GM20000 (cell line): Measurements from ENCODE around the gene CCN2.
A peak's percentile ranks its signal among the peaks of the same experiment; 100 is the strongest.

ENCODE experiments used
- DNase-seq: peaks from one replicate; pipeline ENCODE4 v3.0.0; 2012; ENCODE audit warnings: low spot score
- TF ChIP-seq, protein P1 (sequence below): IDR thresholded peaks from 2 replicates; pipeline ENCODE4 v1.5.1; 2012; ENCODE audit warnings: mild to moderate bottlenecking, control low read depth; ENCODE audit errors: extremely low read depth, missing control alignments

Gene CCN2, protein sequence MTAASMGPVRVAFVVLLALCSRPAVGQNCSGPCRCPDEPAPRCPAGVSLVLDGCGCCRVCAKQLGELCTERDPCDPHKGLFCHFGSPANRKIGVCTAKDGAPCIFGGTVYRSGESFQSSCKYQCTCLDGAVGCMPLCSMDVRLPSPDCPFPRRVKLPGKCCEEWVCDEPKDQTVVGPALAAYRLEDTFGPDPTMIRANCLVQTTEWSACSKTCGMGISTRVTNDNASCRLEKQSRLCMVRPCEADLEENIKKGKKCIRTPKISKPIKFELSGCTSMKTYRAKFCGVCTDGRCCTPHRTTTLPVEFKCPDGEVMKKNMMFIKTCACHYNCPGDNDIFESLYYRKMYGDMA

DNA sequence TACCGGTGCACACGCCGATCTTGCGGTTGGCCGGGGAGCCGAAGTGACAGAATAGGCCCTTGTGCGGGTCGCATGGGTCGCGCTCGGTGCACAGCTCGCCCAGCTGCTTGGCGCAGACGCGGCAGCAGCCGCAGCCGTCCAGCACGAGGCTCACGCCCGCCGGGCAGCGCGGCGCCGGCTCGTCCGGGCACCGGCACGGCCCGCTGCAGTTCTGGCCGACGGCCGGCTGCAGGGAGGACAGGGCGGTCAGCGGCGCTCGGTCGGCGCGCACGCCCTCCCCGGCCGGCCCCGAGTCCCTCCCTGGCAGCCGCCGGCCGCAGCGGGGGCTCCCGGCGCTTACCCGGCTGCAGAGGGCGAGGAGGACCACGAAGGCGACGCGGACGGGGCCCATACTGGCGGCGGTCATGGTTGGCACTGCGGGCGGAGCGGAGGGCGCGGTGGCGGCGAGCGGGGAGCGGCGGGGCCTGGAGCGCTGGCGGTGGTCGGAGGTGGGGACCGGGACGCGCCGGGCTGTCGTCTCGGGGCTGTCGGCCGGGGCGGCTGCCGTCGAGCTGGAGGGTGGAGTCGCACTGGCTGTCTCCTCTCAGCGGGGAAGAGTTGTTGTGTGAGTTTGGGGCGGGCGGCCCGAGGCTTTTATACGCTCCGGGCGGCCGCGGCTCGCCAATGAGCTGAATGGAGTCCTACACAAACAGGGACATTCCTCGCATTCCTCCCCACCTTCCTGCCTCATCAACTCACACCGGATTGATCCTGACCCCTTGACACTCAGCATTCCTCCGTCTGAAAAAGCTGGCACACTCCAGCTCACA lies at the start of gene CCN2:
Gene CCN2 (minus strand): TSS at position 606 of the 809 bp plus-strand sequence. CDS start 200 bp downstream, at position 406.
- TF ChIP-seq, protein P1, sequence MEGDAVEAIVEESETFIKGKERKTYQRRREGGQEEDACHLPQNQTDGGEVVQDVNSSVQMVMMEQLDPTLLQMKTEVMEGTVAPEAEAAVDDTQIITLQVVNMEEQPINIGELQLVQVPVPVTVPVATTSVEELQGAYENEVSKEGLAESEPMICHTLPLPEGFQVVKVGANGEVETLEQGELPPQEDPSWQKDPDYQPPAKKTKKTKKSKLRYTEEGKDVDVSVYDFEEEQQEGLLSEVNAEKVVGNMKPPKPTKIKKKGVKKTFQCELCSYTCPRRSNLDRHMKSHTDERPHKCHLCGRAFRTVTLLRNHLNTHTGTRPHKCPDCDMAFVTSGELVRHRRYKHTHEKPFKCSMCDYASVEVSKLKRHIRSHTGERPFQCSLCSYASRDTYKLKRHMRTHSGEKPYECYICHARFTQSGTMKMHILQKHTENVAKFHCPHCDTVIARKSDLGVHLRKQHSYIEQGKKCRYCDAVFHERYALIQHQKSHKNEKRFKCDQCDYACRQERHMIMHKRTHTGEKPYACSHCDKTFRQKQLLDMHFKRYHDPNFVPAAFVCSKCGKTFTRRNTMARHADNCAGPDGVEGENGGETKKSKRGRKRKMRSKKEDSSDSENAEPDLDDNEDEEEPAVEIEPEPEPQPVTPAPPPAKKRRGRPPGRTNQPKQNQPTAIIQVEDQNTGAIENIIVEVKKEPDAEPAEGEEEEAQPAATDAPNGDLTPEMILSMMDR = no peak
- DNase-seq = peak; percentile 32

DNA sequence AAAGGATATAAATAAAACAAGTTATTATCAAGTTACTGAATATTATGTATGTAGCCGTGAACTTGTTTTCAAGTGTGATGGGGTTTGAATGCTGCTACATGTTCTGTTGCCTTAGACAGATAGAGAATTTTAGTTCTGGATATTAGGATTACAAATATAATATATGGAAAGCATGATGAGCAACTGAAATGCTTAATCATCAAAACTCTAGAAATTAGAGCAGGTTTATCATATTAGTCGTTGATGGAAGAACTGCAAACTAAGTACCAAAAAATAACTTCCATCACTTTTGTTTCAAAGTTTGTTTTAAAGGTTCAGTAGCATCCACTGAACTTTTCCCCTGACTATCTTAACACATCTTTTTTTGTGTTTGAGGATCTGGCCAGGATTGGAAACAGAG lies 49.1 kb upstream of the CCN2 start:
- TF ChIP-seq, protein P1 = no peak
- no peak for DNase-seq

DNA sequence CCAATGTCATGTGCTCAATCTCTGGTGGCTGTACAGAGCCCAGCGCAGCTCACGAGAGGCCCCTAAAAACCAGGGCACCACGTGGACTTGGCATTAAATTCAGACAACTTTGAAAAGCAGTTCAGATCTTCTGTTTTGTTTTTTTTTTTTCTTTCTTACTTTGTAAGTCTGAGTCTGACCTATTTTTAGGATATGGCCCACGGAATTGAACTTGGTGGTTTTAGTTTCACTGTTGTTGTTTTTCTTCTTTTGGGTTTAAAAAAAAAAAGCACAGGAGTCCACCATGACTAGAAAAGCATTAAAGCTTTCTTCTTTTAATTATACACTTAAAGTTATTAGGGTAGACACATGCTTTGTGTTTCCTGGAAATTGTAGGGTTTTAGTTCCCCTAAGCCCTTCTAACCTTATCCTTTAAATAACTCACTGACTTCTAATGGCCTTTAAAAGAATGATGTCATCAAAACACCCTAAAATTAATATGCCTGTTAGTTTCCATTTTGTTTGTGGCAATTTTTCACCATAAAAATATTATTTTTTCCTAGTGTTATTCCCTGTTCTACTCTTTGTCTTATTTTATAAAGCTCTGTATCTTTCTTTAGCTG lies 48.5 kb upstream of the CCN2 start:
- peak; percentile 4 for DNase-seq
- TF ChIP-seq, protein P1 = no peak

DNA sequence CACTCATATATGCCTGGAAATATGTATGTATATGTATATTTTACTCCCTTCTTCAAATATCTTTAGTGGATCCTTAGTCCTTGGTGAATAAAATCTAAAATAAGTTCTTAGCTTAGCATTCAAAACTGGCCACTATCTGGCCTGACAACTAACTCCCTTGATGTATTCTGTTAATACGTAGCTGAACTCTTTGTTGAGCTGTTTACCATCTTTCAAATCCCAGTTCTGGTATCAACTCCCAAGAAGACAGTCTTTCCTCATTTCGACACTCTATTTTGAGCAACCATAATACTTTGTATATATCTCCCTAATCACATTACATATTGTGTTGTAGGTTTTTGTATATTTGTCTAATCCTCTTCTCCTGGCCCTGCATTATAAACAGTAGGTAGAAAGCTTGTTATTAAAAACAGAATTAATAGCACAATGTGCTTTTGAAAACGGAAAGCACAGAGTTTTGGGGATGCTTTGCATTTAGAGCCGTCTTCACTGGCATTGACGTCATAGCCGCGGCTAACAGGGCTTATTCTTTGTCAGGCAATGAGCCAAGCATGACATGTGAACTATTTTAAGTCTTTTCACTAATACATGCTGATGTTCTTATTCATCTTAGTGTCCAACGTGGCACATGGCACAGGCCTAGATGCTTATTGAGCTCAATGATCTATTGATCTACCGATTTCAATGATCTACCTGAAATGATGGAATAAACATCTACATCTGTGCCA lies 47.2 kb upstream of the CCN2 start:
- TF ChIP-seq, protein P1 = no peak
- DNase-seq = no peak

DNA sequence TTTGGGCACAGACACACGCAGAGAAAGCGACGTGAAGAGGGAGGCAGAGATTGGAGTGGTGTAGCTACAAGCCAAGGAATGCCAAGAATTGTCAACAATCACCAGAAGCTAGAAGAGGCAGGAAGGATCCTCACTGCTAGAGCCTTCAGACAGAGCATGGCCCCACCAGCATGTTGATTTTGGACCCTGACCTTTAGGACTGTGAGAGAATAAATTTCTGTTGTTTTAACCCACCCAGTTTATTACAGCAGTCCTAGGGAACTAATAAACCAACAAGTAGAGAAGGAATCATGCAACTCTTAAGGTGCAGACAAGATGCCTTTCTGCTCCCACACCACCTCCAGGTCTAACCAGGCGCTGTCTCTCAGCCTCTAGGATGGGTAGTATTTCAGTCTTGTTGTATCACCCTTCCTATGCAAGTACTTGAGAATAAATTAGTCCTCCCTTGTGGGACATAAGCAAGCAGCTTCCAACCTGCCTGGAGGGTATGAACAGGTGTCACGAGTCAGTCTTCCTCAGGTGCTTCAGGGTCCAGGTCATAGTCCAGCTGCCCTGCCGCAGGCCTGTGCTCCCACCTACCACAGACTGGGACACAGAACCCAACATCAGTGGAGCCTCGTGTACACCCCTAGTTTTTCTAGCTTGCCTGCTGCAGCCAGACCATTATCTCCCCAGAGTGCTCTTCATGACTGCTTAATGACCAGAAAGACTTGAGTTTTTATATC lies 46.4 kb upstream of the CCN2 start:
- TF ChIP-seq, protein P1 = no peak
- DNase-seq = no peak

DNA sequence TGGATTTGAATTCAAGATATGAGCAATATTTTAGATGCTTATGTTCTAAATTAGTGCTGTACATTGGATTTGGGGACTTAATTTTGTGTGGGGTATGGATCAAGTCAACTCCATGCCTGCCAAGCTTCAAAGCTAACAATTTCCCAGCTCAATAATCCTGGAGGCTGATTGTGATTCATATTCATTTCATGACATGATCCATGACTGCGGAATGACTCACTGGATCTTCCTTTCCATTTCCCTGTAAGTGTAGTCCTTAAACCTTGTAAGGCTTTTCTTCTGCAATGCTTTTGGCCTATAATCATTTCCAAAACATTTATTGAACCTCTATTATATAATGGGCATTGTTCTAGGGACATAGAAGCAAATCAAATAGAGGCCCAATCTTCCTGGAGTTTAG lies 44.7 kb upstream of the CCN2 start:
- DNase-seq = no peak

More for the DNA sequence above, 44.7 kb upstream of the CCN2 start:
- TF ChIP-seq, protein P1 = no peak
